Caco-2 (cell line): ENCODE results near the gene PLXNA2. TPM values are rescaled to one million over a fixed set of nuclear protein-coding genes. Genes with fewer than 3 reads are reported as not detected.

Experiments used
- BruUV-seq: library from RNA; stranded (reverse); fragments of 400-500 nt; replicated peaks from 2 replicates; lab custom pipeline; 2021; lab: Mats Ljungman, UMichigan
- CTCF ChIA-PET: fragments of 300-600 bp; sonication (Branson Sonifier 250); formaldehyde crosslinking; loops from one replicate; lab custom pipeline; 2022; ENCODE audit warnings: antibody characterized with exemption; lab: Charles Lee
- POLR2A ChIA-PET: fragments of 300-600 bp; sonication (Branson Sonifier 250); formaldehyde crosslinking; loops from one replicate; lab custom pipeline; 2022; ENCODE audit warnings: antibody characterized with exemption; lab: Charles Lee
- DNase-seq, 2 experiments: peaks; one replicate each; pipeline versions ENCODE4 v3.0.0 to v3.0.0-alpha.2; 2020 to 2022
- H3K27me3 ChIP-seq: replicated peaks from 2 replicates; pipeline ENCODE4 v1.6.0; 2011; ENCODE audit warnings: low read length; ENCODE audit not compliant: control insufficient read depth, insufficient read depth
- H3K36me3 ChIP-seq: 2 replicates; pipeline ENCODE4 v1.5.1; 2011; ENCODE audit warnings: low read length; ENCODE audit not compliant: control insufficient read depth, insufficient read depth
- H3K4me1 ChIP-seq: fragments of 250-450 bp; sonication (Bioruptor Pico); 2 replicates; pipeline ENCODE4 v1.5.1; 2020; ENCODE audit warnings: mild to moderate bottlenecking
- H3K4me3 ChIP-seq: 2 replicates; pipeline ENCODE4 v1.5.1; 2011; ENCODE audit warnings: low read depth, mild to moderate bottlenecking, control low read depth, low read length
- H3K9me3 ChIP-seq: fragments of 250-450 bp; sonication (Bioruptor Pico); 2 replicates; pipeline ENCODE4 v1.5.1; 2020; ENCODE audit warnings: mild to moderate bottlenecking, moderate library complexity
- H3K27ac Mint-ChIP-seq: one replicate; pipeline ENCODE4 v1.8.0; 2022; ENCODE audit warnings: mixed read lengths; ENCODE audit not compliant: unreplicated experiment
- H3K27me3 Mint-ChIP-seq: one replicate; pipeline ENCODE4 v1.8.0; 2022; ENCODE audit warnings: mixed read lengths; ENCODE audit not compliant: insufficient read depth, unreplicated experiment
- H3K36me3 Mint-ChIP-seq: one replicate; pipeline ENCODE4 v1.8.0; 2022; ENCODE audit warnings: mild to moderate bottlenecking, mixed read lengths; ENCODE audit not compliant: insufficient read depth, unreplicated experiment
- H3K4me1 Mint-ChIP-seq: one replicate; pipeline ENCODE4 v1.8.0; 2022; ENCODE audit warnings: low read depth, mixed read lengths; ENCODE audit not compliant: unreplicated experiment
- H3K4me3 Mint-ChIP-seq: one replicate; pipeline ENCODE4 v1.8.0; 2022; ENCODE audit warnings: mild to moderate bottlenecking, moderate library complexity, mixed read lengths; ENCODE audit not compliant: unreplicated experiment
- H3K9me3 Mint-ChIP-seq: one replicate; pipeline ENCODE4 v1.8.0; 2022; ENCODE audit warnings: mixed read lengths; ENCODE audit not compliant: unreplicated experiment
- CTCF ChIP-seq, 2 experiments: fragments of 200-600 bp in 1 of 2; IDR thresholded peaks; 1 replicate in 1 of 2; 2 replicates in 1 of 2; pipeline versions ENCODE4 v1.5.1 to v1.8.0; 2011 to 2022; ENCODE audit warnings: antibody characterized with exemption in 1 of 2, control low read depth in 1 of 2, inconsistent platforms in 1 of 2, low read depth in 1 of 2, low read length in 1 of 2, mild to moderate bottlenecking in 1 of 2, moderate library complexity in 1 of 2; ENCODE audit not compliant: insufficient read depth in 1 of 2, severe bottlenecking in 1 of 2, unreplicated experiment in 1 of 2
- intact Hi-C: fragments of 100-400 bp; cut with micrococcal nuclease; formaldehyde crosslinking; loops from one replicate; pipeline ENCODE4 v1.10.0; 2022; ENCODE audit not compliant: unreplicated experiment
- total RNA-seq: library from RNA; stranded (reverse); gene quantifications from 2 replicates; pipeline ENCODE4 v1.2.3, GENCODE V29; 2022

The PLXNA2 gene
- total RNA-seq, 1 experiment from 2014 or later = 3.2 TPM

DNA sequence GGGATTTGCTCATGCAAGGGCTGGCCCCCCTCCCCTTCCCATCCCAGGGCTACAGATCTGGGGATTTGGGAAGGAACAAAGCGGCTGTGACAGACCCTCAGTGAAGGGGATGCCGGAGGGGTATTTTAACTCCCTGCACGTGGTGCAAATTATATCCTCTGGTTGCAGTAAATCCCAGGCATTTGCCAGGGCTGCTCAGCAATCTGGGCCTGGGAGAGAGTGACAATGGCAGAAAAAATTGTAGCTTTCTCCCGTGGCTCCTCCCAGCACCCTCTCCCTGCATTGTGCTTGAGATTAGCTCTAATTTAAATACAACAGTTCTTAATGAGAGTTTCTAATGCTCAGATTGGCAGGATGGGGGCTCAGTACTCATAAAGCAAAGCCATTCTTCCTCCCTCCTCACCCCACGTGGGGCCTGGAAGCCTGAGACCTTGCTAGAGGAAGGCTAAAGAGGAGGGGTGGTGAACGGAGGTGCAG is 203.3 kb downstream of the PLXNA2 start:
- no TSS peak for BruUV-seq
- Histone ChIP-seq H3K4me1 (no peaks in the 10 kb centered on the region), H3K9me3 (no peaks in the 10 kb centered on the region), H3K27me3 (no peaks in the 10 kb centered on the region), H3K36me3 (no peaks in the 10 kb centered on the region), H3K4me3 (no peak overlapping the region)
- Mint-ChIP-seq H3K9me3 (no peaks in the 10 kb centered on the region), H3K4me1 (peaks cover 10% of the 10 kb centered on the region), H3K27me3 (peaks cover 7% of the 10 kb centered on the region), H3K36me3 (no peaks in the 10 kb centered on the region), H3K4me3 (no peak overlapping the region), H3K27ac (no peak overlapping the region)
- DNase-seq = no peak
- ChIA-PET POLR2A (no interaction called here), CTCF (interaction anchor here (0.9 to 1.7 kb wide), 3 partner anchors 19 to 204 kb away, joined by 3 to 12 read pairs (median 7); partner anchors contain the start of gene PLXNA2)
- intact Hi-C loops = no loop called here
- TF ChIP-seq CTCF (IDR thresholded peaks at IDR 0.05; ENCODE audit: insufficient read depth in 1 of 2, low read depth in 1 of 2, low read length in 1 of 2, severe bottlenecking in 1 of 2, unreplicated experiment in 1 of 2) = no peak

DNA sequence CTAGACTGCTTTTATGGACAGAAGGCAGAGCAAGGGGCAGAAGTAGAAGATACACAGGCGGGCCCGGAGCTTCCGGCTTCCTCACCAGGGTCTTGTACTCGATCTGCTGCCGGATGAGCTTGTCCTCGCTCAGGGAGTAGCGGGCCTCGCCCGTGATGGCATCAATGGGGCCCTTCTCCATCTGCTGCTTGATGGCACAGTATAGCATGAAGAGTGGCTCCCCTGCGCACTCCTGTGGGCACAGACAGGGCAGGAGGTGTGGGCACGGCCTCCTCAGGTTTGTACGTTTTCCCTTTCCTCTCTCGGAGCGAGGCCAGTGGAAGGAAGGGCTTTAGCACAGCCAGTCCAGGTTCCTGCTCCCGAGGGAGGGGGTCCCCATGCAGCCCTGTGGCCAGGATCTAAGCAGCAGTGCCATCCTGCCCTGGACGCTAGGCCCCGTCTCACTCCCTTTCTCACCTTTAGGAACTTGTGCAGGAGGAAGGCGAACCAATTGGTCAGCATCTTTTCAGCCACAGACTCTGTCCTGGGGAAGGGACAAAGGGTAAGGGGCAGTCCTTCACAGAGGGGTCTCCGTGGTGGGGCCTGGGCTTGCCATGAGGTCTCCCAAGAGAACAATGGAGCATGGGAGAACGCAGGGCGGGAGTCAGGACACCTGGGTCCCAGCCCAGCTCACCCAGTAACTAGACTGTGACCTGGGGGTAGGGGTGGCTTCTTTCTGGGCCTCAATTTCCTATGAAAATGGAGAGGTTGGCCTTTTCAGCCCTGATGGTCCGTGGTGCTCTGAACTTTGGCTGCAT is 204.4 kb downstream of the PLXNA2 start:
- Histone ChIP-seq H3K4me3 (no peak overlapping the region), H3K9me3 (no peaks in the 10 kb centered on the region), H3K27me3 (no peaks in the 10 kb centered on the region), H3K4me1 (no peaks in the 10 kb centered on the region), H3K36me3 (no peaks in the 10 kb centered on the region)
- no peak for DNase-seq
- ChIA-PET CTCF (no interaction called here), POLR2A (no interaction called here)
- H3K4me3 Mint-ChIP-seq = no peak overlapping the region
- peaks cover 9% of the 10 kb centered on the region for H3K27me3 Mint-ChIP-seq
- no TSS peak for BruUV-seq
- H3K27ac Mint-ChIP-seq = no peak overlapping the region
- no peaks in the 10 kb centered on the region for H3K9me3 Mint-ChIP-seq
- no peaks in the 10 kb centered on the region for H3K4me1 Mint-ChIP-seq
- H3K36me3 Mint-ChIP-seq = no peaks in the 10 kb centered on the region
- no peak for TF ChIP-seq CTCF (IDR thresholded peaks at IDR 0.05; ENCODE audit: insufficient read depth in 1 of 2, low read depth in 1 of 2, low read length in 1 of 2, severe bottlenecking in 1 of 2, unreplicated experiment in 1 of 2)
- intact Hi-C loops = no loop called here

DNA sequence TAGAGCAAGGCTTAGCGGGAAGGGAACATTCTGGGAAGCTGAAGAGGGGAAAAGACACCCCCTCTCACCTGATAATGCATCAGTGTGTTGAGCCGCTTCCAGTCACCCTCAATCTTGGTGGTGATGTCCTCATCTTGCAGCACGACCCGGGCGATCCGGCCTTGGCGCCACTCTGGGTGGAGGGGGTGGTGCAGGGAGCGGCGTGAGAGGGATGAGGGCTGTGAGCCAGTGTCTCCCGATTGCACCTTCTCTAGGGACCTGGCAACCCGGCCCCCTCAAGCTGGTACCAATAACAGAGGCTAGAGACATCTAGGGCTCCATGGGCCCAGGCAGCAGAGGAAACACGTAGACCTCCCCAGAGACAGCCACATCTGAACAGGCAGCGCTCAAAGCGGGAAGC is 205.9 kb downstream of the PLXNA2 start:
- Mint-ChIP-seq H3K27ac (no peak overlapping the region), H3K36me3 (no peaks in the 10 kb centered on the region), H3K4me1 (no peaks in the 10 kb centered on the region), H3K4me3 (no peak overlapping the region), H3K27me3 (peaks cover 5% of the 10 kb centered on the region), H3K9me3 (no peaks in the 10 kb centered on the region)
- H3K4me3 ChIP-seq = no peak overlapping the region
- ChIA-PET CTCF (interaction anchor here (1.4 kb wide), 1 partner anchor 153 kb away, joined by 3 read pairs; no protein-coding TSS in a partner anchor), POLR2A (no interaction called here)
- no peak for TF ChIP-seq CTCF (IDR thresholded peaks at IDR 0.05; ENCODE audit: insufficient read depth in 1 of 2, low read depth in 1 of 2, low read length in 1 of 2, severe bottlenecking in 1 of 2, unreplicated experiment in 1 of 2)
- intact Hi-C loops = no loop called here
- no TSS peak for BruUV-seq
- H3K9me3 ChIP-seq = no peaks in the 10 kb centered on the region
- DNase-seq = no peak
- no peaks in the 10 kb centered on the region for H3K36me3 ChIP-seq
- no peaks in the 10 kb centered on the region for H3K27me3 ChIP-seq
- no peaks in the 10 kb centered on the region for H3K4me1 ChIP-seq
